ENCODE results near the gene TRMT1.

GRCh38 chr19:13071444-13072187 is 44.9 kb downstream of the TRMT1 start:
- no peak for TF ChIP-seq CTCF (conservative IDR thresholded peaks at IDR 0.05; ENCODE audit: low read depth in 2 of 2)
- no peak for TF ChIP-seq EZH2phosphoT487 (IDR thresholded peaks at IDR 0.05; ENCODE audit: unreplicated experiment)
- TF ChIP-seq EZH2 (IDR thresholded peaks at IDR 0.05; ENCODE audit: low read depth, unreplicated experiment): no peak
- TF ChIP-seq POLR2AphosphoS5 (IDR thresholded peaks at IDR 0.05; ENCODE audit: low read depth): no peak
- TF ChIP-seq, protein P1, sequence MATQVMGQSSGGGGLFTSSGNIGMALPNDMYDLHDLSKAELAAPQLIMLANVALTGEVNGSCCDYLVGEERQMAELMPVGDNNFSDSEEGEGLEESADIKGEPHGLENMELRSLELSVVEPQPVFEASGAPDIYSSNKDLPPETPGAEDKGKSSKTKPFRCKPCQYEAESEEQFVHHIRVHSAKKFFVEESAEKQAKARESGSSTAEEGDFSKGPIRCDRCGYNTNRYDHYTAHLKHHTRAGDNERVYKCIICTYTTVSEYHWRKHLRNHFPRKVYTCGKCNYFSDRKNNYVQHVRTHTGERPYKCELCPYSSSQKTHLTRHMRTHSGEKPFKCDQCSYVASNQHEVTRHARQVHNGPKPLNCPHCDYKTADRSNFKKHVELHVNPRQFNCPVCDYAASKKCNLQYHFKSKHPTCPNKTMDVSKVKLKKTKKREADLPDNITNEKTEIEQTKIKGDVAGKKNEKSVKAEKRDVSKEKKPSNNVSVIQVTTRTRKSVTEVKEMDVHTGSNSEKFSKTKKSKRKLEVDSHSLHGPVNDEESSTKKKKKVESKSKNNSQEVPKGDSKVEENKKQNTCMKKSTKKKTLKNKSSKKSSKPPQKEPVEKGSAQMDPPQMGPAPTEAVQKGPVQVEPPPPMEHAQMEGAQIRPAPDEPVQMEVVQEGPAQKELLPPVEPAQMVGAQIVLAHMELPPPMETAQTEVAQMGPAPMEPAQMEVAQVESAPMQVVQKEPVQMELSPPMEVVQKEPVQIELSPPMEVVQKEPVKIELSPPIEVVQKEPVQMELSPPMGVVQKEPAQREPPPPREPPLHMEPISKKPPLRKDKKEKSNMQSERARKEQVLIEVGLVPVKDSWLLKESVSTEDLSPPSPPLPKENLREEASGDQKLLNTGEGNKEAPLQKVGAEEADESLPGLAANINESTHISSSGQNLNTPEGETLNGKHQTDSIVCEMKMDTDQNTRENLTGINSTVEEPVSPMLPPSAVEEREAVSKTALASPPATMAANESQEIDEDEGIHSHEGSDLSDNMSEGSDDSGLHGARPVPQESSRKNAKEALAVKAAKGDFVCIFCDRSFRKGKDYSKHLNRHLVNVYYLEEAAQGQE (IDR thresholded peaks at IDR 0.05; ENCODE audit: unreplicated experiment): no peak
- TF ChIP-seq ZNF114 (CRISPR knock-in tag; IDR thresholded peaks at IDR 0.05): no peak
- no peak for TF ChIP-seq JUNB (IDR thresholded peaks at IDR 0.05; ENCODE audit: unreplicated experiment)

All from GM23338 (cell line).